ENCODE measurements around the gene PTX3.

The PTX3 gene

GRCh38 chr3:157427901-157428300 is 8.7 kb upstream of the PTX3 start:
- DNase-seq, result no peak

GRCh38 chr3:157428853-157429252 is 7.8 kb upstream of the PTX3 start:
- DNase-seq, result peak in 1 of 2 experiments; percentile 20

- peak; percentile 74 to 78 for DNase-seq
Observed at GRCh38 chr3:157429708-157430107, 6.9 kb upstream of the PTX3 start.

DNA sequence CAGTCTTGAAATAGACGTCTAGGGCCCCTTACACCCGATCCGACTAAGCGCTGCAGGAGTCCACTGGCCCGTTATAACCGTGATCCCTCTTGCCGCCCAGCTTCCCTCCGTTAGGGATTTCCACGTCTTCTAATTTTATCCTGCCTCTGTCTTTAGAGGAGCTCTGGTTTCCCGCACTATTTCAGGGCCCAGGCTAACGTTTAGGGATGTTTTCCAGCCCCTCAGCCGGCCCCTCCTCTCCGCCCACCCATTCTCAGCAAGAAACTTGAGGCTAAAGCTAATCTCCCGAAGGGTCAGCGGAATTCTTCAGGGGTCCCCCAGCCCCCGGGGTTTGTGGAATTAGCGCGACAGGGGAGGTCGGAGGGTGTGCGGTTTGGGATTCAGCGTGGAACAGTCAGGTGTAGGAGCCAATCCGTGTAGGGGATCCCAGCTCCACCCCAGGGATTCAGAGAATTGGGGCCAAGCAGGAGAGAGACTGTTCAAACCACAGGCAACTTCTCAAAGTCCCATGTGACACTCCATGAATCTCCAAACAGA is 1.6 kb downstream of the PTX3 start:
- DNase-seq, result no peak

GRCh38 chr3:157441102-157441624 is 4.5 kb downstream of the PTX3 start:
- DNase-seq, result no peak

DNA sequence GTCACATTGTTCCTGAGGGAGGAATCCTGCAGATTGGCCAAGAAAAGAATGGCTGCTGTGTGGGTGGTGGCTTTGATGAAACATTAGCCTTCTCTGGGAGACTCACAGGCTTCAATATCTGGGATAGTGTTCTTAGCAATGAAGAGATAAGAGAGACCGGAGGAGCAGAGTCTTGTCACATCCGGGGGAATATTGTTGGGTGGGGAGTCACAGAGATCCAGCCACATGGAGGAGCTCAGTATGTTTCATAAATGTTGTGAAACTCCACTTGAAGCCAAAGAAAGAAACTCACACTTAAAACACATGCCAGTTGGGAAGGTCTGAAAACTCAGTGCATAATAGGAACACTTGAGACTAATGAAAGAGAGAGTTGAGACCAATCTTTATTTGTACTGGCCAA is 6.1 kb downstream of the PTX3 start:
- no peak for DNase-seq

- peak; percentile 29 to 38 for DNase-seq
Observed at GRCh38 chr3:157443905-157444796, 7.5 kb downstream of the PTX3 start.

- DNase-seq, result no peak
Observed at GRCh38 chr3:157444797-157445184, 8.1 kb downstream of the PTX3 start.

DNA sequence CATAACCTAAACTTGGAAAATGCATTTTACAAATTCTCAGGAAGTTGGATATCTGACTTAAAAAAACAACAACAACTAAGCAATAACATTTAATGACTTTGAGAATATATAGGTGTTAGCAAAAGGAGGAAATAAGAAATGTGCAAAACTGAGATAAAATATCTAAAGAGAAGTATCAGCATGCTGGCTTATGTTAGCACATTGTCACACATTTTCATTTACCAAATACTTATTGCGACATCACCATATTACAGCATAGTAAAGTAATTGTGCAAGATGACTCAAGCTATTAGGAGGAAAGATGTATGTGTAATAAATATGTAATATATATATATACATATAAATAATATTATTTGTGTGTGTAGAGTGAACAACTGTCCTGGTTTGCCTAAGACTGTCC is 9.2 kb downstream of the PTX3 start:
- peak; percentile 97 to 98 for DNase-seq

DNA sequence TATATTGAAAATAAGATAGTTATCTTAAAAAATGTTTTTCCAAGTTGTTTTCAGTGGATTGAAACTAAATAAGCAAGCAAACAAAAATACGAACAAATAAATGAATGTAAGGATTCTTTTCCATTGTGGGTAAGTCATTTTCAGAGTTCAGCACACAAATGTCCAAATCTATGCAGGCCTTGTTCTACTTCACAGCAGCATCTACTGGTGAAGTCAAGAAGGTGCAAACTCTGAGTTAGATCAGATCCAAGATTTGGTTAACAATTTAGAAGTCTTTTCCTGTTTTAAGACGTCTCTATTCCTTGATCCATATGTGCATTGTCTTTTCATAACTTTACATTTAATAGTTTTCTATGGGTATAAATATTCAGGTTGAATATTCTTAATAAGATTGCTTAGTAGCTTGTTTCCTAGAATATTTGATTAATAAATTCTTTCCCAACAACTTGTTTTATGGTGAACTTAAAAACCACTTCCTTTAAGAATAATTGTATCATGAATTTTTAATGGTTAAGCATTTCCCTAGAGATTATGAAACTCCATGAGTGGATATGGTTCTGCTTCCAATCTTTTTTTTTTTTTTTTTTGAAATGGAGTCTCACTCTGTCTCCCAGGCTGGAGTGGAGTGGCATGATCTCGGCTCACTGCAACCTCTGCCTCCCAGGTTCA is 10.5 kb downstream of the PTX3 start:
- DNase-seq, result peak; percentile 71 to 80

DNA sequence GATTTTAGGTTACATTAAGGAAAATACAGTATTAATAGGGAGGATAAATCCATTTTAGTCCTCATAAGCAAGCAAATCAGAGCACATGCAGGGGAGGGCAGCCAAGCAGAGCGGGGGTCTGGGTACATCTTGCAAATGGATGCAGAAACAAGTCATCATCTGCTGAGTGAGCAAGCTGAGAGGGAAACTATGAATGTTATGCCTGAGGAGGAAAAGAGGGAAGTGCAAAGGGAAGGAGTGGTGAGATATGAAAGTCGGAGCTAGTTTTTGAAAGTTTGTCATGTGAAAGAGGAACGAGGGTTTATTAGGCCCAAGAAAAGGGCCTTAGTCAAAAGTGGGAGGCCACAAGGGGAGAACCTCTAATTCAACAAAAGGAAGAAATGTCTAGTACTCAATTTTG is 15.4 kb downstream of the PTX3 start:
- DNase-seq, result peak; percentile 48 to 51

- no peak for DNase-seq
Observed at GRCh38 chr3:157453824-157454223, 17.2 kb downstream of the PTX3 start.

GRCh38 chr3:157459706-157460105 is 23.1 kb downstream of the PTX3 start:
- no peak for DNase-seq

GRCh38 chr3:157460253-157460652 is 23.6 kb downstream of the PTX3 start:
- DNase-seq, result no peak

DNA sequence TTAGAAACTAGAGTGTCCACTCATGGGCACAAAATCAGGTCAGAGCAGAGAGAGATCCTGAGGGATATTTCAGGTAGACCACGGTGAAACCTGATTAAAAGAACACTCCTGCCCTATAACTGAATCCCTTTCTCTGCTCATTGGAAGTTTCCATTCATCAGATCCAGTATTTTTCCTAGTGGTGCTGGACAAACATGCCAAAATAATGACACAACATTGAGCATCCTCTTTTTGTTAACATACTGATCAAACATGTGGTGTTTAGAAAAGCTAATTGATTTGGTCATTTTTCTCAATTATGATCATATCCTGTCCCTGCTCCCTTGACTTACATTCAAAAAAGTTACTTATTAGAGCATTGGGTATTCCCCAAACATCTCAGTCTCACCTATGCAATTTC is 27.2 kb downstream of the PTX3 start:
- no peak for DNase-seq

- no peak for DNase-seq
Observed at GRCh38 chr3:157464321-157464720, 27.7 kb downstream of the PTX3 start.

DNA sequence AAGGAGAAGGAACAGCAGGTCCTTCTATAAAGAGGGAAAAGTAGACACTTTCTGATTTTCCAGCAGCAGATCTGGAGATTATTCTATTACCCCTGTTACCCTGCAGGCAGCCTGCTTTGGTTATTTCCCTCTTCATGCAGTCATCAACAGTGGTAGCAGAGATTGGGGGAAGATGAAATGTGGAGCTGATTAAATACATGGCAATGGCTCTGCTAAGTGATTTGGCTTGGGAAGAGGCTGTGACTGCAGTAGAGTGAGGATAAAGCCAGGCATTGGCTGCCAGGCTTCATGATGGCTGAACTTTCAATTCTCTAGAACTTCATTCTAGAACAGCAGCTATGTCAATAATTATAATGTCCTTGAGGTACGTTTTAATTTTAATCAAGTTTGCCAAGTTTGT is 29.1 kb downstream of the PTX3 start:
- no peak for DNase-seq

DNA sequence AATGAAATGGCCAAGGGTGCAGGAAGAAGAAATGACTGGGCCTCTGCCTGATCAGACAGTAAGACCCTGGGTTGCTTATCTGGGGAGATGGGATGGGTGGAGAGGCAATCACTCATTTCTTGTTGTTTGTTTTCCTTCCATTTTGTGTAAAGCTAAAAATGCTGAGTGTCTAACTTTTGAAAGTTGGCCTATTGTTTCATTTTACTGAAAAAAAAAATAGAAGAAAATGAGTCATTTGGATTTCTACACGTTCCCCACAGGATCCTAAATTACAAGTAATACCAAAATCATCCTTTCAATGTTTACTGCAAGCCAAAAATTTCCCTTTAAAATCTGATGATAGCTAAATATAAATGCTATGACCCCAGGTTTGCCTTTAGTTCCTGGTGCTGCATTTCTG is 30.6 kb downstream of the PTX3 start:
- no peak for DNase-seq

DNA sequence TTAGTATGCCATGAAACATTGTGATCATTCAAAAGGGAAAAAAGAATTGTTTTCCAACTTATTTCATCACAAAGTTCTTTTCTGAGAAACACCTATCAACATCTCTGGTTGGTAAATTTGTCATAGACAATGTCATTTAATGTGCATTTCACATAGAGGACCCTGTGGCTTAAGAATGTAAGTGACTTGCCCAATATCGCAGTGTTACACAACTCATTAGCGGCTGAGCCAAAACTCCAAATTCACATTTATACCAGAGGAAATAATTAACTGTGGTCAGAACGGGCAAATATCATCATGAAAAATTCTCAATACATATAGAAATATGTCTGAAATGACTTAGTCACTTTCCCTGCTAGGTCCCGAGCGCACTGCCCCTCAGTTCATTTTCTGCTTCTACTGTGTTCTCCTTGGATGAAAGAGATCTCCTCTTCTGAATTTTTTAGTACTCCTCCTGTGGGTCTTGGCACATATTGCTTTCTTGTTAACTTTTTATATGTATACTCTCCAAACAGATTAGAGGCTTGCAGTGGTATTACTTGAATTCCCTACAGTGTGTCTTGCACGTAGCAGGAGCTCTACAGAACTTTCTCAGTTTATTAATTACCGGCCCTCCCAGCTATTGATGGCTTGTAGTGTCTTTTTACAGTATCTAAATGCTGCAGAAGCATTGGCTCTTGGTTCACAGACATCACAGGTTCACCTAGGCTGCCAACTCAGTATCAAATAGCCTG is 33.1 kb downstream of the PTX3 start:
- peak; percentile 90 to 94 for DNase-seq

- DNase-seq, result no peak
Observed at GRCh38 chr3:157471064-157471463, 34.4 kb downstream of the PTX3 start.

DNA sequence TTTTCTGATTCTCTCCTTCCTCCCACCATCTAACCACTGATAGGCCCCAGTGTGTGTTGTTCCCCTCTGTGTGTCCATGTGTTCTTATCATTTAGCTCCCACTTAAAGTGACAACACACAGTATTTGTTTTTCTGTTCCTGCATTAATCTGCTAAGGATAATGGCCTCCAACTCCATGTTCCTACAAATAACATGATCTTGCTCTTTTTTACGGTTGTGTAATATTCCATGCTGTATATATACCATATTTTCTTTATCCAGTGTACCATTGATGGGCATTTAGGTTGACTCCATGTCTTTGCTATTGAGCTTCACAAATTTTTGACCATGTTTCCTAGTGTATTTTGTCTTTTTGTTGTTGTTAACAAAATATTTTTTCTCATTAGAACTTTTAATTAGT is 36.0 kb downstream of the PTX3 start:
- no peak for DNase-seq

DNA sequence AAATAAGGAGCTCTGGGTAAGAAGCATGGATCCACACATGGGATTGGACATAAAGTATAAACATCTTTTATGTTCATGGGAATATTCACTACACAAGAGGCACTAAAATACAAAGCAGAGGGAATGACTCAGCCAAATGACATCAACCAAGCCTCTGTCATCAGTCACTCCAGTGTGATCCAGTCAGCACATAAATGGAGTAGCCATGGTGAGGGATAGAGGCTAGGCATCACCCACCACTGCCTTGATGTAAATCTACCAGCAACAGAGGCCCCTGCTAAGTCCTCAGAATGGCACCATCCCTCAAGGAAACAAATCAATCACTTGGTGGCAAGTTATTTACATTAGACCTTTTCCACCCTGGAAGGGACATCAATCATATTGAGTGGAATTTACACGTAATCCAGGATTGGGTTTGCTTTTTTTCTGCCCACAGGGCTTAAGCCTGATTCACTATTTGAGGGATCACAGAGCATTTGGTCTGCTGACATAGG is 39.3 kb downstream of the PTX3 start:
- DNase-seq, result no peak

DNA sequence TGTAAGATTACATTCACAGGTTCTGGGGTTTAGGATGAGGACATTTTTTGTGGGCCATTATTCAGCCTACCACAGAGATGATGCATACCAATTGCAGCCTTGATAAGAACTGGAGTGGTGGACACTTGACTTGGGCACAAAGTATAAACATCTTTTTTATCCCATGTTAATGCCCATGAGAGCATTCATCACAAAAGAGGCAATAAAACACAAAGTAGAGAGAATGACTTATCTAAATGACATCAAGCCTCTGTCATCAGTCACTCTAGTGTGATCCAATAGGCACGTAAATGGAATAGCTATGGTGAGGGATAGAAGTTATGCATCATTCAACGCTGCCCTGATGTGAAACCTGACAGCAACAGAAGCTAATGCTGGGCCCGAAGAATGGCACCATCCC is 40.8 kb downstream of the PTX3 start:
- DNase-seq, result no peak

All from AML-193 (cell line).